ENCODE data around the gene CCDC102A.

DNA sequence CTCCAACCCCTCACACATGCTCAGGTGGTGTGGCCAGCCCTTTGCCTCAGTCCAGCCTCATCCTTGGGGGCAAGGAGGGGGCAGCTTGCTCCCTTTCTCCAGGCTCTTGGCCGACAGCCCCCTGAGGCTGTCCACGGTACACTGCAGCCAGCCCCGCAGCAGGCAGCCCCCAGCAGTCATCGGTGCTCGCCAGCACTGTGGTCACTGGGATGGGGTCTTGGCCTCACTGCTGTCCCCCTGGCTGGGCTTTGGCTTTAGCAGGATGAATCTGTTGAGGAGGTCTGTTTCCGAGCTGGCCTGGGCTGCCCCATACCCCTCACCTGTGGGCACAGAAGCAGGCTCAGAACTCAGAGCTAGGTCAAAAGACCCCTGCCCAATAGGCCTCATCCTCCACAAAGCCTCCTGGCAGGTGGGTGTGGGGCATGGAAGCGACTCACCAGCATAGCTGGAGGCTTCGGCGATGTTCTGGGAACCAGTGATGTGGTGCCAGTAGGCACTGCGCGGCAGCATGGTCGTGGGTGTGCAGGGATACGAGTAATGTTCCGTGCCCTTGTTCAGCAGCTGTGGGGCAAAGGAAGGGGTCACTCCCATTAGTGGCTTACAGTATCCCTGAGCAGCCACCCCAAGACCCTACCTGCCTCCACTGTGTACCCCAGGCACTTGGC, 63.1 kb downstream of the CCDC102A start:
- no peak for TF ChIP-seq POLR2A (IDR thresholded peaks at IDR 0.05)
- TF ChIP-seq, protein P1, sequence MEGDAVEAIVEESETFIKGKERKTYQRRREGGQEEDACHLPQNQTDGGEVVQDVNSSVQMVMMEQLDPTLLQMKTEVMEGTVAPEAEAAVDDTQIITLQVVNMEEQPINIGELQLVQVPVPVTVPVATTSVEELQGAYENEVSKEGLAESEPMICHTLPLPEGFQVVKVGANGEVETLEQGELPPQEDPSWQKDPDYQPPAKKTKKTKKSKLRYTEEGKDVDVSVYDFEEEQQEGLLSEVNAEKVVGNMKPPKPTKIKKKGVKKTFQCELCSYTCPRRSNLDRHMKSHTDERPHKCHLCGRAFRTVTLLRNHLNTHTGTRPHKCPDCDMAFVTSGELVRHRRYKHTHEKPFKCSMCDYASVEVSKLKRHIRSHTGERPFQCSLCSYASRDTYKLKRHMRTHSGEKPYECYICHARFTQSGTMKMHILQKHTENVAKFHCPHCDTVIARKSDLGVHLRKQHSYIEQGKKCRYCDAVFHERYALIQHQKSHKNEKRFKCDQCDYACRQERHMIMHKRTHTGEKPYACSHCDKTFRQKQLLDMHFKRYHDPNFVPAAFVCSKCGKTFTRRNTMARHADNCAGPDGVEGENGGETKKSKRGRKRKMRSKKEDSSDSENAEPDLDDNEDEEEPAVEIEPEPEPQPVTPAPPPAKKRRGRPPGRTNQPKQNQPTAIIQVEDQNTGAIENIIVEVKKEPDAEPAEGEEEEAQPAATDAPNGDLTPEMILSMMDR (IDR thresholded peaks at IDR 0.05 in 4 of 5, conservative IDR thresholded peaks at IDR 0.05 in 1 of 5) = no peak

All from gastrocnemius medialis (tissue), 4 donors.